HL-60 (cell line): Measurements from ENCODE around the gene FUT4.

Experiments
- DNase-seq, 2 experiments: peaks; one replicate each; pipeline ENCODE4 v3.0.0-alpha.2; 2010 to 2020; ENCODE audit warnings: low read depth in 1 of 2, low spot score in 1 of 2
- H3K27ac ChIP-seq: fragments of 250-450 bp; sonication (Bioruptor Pico); replicated peaks from 2 replicates; pipeline ENCODE4 v1.5.1; 2020; ENCODE audit warnings: mild to moderate bottlenecking, moderate library complexity
- H3K27me3 ChIP-seq: fragments of 250-450 bp; sonication (Bioruptor Pico); 2 replicates; pipeline ENCODE4 v1.5.1; 2021; ENCODE audit warnings: mild to moderate bottlenecking, moderate library complexity; ENCODE audit not compliant: insufficient read depth, poor library complexity, severe bottlenecking
- H3K4me3 ChIP-seq: replicated peaks from 2 replicates; pipeline ENCODE4 v1.5.1; 2011; ENCODE audit warnings: mild to moderate bottlenecking, control low read depth, low read length; ENCODE audit not compliant: insufficient read depth
- GABPA ChIP-seq: IDR thresholded peaks from 2 replicates; pipeline ENCODE4 v1.6.1; 2012; ENCODE audit warnings: low read depth
- POLR2AphosphoS5 ChIP-seq: IDR thresholded peaks from 2 replicates; pipeline ENCODE4 v1.6.1; 2012; ENCODE audit warnings: low read depth
- SPI1 ChIP-seq: IDR thresholded peaks from 2 replicates; pipeline ENCODE4 v1.6.1; 2012; ENCODE audit warnings: low read depth, mild to moderate bottlenecking, borderline replicate concordance
- TF ChIP-seq, protein P1 (sequence below): IDR thresholded peaks from 2 replicates; pipeline ENCODE4 v1.6.1; 2012; ENCODE audit warnings: low read depth; ENCODE audit not compliant: insufficient replicate concordance
- TF ChIP-seq, protein P2 (sequence below): IDR thresholded peaks from one replicate; pipeline ENCODE4 v1.5.1; 2011; ENCODE audit warnings: low read length, control low read depth, inconsistent platforms; ENCODE audit not compliant: insufficient read depth

The FUT4 gene

DNA sequence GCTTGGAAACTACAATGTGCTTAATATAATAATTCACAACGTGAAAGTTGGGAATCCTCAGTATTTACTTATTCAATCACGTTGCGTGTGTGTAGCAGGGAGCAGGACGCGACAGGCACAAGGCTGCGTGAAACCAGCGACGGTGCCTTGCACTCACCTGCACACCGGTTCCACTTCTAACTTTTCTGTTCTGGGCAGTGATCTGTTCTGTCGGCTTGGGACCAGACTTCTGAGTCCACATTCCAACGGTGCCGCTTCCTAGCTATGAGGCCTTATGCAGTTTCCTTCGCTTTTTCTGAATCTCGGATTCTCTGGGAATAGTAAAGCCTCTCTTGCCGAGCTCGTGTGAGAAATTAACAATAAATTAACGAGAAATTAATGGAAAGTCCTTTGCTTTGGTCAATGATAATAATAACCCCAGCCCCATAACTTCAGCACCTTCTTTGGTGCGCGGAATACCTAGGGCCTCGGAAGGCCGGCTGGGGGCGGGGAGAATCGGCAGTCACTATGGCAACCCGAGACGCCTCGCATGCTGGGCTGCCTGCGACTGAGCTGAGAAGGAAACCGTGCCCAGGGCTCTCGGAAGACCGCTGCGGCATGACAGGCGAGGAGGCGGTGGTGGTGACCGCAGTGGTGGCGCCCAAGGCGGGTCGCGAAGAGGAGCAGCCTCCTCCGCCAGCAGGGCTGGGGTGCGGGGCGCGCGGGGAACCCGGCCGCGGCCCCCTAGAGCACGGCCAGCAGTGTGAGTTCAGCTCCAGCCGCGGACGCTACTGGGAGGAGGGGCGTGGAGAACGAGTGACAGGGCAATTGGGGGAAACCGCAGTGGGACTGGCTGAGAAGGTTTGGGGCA lies 31.6 kb upstream of the FUT4 start, which contains the start of gene C11orf97:
Gene C11orf97 (plus strand): TSS at position 530 of the 850 bp plus-strand sequence. CDS start 68 bp downstream, at position 598.
- Histone ChIP-seq H3K27me3 (no peaks in the 10 kb centered on the region), H3K27ac (no peak within 1 kb of the TSS), H3K4me3 (peak within 1 kb of the TSS; percentile 53)
- TF ChIP-seq, protein P1, sequence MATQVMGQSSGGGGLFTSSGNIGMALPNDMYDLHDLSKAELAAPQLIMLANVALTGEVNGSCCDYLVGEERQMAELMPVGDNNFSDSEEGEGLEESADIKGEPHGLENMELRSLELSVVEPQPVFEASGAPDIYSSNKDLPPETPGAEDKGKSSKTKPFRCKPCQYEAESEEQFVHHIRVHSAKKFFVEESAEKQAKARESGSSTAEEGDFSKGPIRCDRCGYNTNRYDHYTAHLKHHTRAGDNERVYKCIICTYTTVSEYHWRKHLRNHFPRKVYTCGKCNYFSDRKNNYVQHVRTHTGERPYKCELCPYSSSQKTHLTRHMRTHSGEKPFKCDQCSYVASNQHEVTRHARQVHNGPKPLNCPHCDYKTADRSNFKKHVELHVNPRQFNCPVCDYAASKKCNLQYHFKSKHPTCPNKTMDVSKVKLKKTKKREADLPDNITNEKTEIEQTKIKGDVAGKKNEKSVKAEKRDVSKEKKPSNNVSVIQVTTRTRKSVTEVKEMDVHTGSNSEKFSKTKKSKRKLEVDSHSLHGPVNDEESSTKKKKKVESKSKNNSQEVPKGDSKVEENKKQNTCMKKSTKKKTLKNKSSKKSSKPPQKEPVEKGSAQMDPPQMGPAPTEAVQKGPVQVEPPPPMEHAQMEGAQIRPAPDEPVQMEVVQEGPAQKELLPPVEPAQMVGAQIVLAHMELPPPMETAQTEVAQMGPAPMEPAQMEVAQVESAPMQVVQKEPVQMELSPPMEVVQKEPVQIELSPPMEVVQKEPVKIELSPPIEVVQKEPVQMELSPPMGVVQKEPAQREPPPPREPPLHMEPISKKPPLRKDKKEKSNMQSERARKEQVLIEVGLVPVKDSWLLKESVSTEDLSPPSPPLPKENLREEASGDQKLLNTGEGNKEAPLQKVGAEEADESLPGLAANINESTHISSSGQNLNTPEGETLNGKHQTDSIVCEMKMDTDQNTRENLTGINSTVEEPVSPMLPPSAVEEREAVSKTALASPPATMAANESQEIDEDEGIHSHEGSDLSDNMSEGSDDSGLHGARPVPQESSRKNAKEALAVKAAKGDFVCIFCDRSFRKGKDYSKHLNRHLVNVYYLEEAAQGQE, result no peak
- TF ChIP-seq POLR2AphosphoS5 (no peak), SPI1 (no peak), GABPA (no peak)
- TF ChIP-seq, protein P2, sequence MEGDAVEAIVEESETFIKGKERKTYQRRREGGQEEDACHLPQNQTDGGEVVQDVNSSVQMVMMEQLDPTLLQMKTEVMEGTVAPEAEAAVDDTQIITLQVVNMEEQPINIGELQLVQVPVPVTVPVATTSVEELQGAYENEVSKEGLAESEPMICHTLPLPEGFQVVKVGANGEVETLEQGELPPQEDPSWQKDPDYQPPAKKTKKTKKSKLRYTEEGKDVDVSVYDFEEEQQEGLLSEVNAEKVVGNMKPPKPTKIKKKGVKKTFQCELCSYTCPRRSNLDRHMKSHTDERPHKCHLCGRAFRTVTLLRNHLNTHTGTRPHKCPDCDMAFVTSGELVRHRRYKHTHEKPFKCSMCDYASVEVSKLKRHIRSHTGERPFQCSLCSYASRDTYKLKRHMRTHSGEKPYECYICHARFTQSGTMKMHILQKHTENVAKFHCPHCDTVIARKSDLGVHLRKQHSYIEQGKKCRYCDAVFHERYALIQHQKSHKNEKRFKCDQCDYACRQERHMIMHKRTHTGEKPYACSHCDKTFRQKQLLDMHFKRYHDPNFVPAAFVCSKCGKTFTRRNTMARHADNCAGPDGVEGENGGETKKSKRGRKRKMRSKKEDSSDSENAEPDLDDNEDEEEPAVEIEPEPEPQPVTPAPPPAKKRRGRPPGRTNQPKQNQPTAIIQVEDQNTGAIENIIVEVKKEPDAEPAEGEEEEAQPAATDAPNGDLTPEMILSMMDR, result no peak
- DNase-seq, result peak in 1 of 2 experiments; percentile 63

DNA sequence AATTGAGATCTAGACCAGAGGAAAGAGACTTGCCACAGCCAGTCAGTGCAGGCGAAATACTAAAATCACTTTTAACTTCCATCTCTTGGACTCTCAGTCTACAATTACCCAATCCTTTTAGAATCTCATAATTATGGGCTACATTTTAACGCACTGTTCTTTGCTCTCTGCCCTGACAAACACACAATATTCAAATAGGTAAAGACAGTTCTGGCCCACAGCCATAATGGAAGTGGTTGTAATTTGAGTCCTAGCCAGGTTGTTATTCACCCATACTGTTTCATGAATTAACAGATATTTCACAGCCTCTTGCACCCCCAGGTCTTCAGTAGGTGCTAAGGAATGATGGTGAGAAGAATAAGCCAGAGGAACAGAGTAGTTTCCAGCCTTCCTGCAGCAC lies 30.6 kb upstream of the FUT4 start:
- no peak overlapping the region for H3K27ac ChIP-seq
- no peak overlapping the region for H3K4me3 ChIP-seq
- TF ChIP-seq POLR2AphosphoS5, result no peak
- TF ChIP-seq, protein P2, result no peak
- TF ChIP-seq SPI1, result no peak
- TF ChIP-seq, protein P1, result no peak
- TF ChIP-seq GABPA, result no peak
- no peaks in the 10 kb centered on the region for H3K27me3 ChIP-seq
- no peak for DNase-seq

DNA sequence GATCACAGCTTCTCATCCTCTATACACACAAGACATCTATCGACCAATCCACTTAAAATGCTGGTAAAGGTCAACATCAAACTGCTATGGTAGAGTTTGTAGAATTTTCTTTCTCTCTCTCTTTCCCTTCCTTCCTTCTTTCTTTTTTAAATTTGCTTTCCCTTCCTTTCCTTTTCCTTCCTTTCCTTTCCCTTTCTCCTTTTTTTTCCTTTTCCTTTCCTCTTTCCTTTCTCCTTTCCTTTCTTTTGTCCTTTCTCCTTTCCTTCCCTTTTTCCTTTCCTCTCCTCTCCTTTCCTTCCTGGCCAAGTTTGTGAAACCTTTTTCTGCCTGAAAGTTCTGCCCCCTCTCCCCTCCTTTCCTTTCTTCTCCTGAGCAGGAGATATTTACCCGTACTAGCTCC lies 28.3 kb upstream of the FUT4 start:
- no peak overlapping the region for H3K27ac ChIP-seq
- TF ChIP-seq SPI1 (no peak), POLR2AphosphoS5 (no peak), GABPA (no peak)
- TF ChIP-seq, protein P2, result no peak
- TF ChIP-seq, protein P1, result no peak
- no peaks in the 10 kb centered on the region for H3K27me3 ChIP-seq

More for the DNA sequence above, 28.3 kb upstream of the FUT4 start:
- H3K4me3 ChIP-seq, result no peak overlapping the region
- DNase-seq, result no peak
